Measurements from ENCODE around the gene TSPAN18. TPM values are rescaled to one million over a fixed set of nuclear protein-coding genes. Genes with fewer than 3 reads are reported as not detected.
"Not testable (repeated sequence)": the region's sequence is repeated elsewhere in the genome, so short reads cannot be mapped to it uniquely, and the experiment has no call there.

The TSPAN18 gene
- polyA plus RNA-seq, 1 donor from 2014 or later = 2.1 TPM

GRCh38 chr11:44860346-44860745, 133.6 kb downstream of the TSPAN18 start:
- Mint-ChIP-seq H3K27ac (peak overlapping the region in 1 of 3 donors; percentile 23), H3K9me3 (no peaks in the 10 kb centered on the region), H3K4me3 (peak overlapping the region in 1 of 4 donors; percentile 23), H3K27me3 (peaks cover 9% of the 10 kb centered on the region), H3K4me1 (peaks cover 0 to 12% (median 10%) of the 10 kb centered on the region in 3 donors), H3K36me3 (peaks cover 4% of the 10 kb centered on the region)

GRCh38 chr11:44861849-44862557, 135.2 kb downstream of the TSPAN18 start:
- peak overlapping the region in 1 of 3 donors; percentile 32 for H3K27ac Mint-ChIP-seq
- peaks cover 9% of the 10 kb centered on the region for H3K27me3 Mint-ChIP-seq
- H3K4me3 Mint-ChIP-seq = peak overlapping the region in 1 of 4 donors; percentile 18
- H3K9me3 Mint-ChIP-seq = no peaks in the 10 kb centered on the region
- peaks cover 0 to 12% (median 7%) of the 10 kb centered on the region in 3 donors for H3K4me1 Mint-ChIP-seq
- H3K36me3 Mint-ChIP-seq = peaks cover 4% of the 10 kb centered on the region

DNA sequence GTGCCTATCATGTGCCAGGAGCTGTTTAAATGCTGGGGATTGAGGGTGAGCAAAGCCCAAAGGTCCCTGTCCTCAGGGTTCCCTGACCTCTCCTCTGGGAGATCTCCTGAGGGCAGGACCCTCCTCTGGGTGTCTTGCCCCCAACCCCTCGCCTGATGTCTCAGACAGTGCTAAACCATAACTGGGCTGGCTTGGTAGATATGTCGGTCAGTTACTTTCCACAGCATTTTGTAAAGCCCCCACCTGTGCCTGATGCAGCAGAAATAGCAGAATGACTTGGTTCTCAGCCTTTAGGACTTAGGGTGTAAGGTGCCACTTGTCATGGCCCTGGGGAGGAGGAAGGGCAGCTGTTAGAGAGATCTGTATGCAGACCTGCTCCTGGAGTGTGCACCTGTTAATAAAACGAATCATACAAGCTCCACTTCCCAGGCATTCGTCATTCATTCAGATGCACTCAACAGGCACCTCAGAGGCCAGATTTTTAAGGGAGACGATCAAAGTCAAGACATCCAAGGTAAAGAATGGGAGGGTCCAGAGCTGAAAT, 135.9 kb downstream of the TSPAN18 start:
- Mint-ChIP-seq H3K4me1 (peaks cover 0 to 12% (median 7%) of the 10 kb centered on the region in 3 donors), H3K27me3 (peaks cover 9% of the 10 kb centered on the region), H3K27ac (peak overlapping the region in 2 of 3 donors; percentile 32 to 46), H3K9me3 (no peaks in the 10 kb centered on the region), H3K4me3 (peak overlapping the region in 1 of 4 donors; percentile 18), H3K36me3 (peaks cover 7% of the 10 kb centered on the region)

- Mint-ChIP-seq H3K4me1 (peaks cover 0 to 12% (median 7%) of the 10 kb centered on the region in 3 donors), H3K36me3 (peaks cover 7% of the 10 kb centered on the region), H3K27ac (no peak overlapping the region)
Measured at GRCh38 chr11:44863231-44863630, 136.5 kb downstream of the TSPAN18 start.

GRCh38 chr11:44865866-44866272, 139.1 kb downstream of the TSPAN18 start:
- Mint-ChIP-seq H3K4me3 (no peak overlapping the region), H3K9me3 (no peaks in the 10 kb centered on the region), H3K4me1 (peaks cover 0 to 7% (median 7%) of the 10 kb centered on the region in 3 donors), H3K27me3 (peaks cover 7% of the 10 kb centered on the region), H3K36me3 (peaks cover 5% of the 10 kb centered on the region), H3K27ac (no peak overlapping the region)

More at GRCh38 chr11:44863231-44863630, 136.5 kb downstream of the TSPAN18 start:
- peaks cover 9% of the 10 kb centered on the region for H3K27me3 Mint-ChIP-seq
- H3K4me3 Mint-ChIP-seq = no peak overlapping the region
- no peaks in the 10 kb centered on the region for H3K9me3 Mint-ChIP-seq

GRCh38 chr11:44866286-44866685, 139.5 kb downstream of the TSPAN18 start:
- Mint-ChIP-seq H3K4me3 (no peak overlapping the region), H3K27ac (no peak overlapping the region), H3K9me3 (no peaks in the 10 kb centered on the region), H3K4me1 (peaks cover 0 to 7% (median 6%) of the 10 kb centered on the region in 3 donors), H3K36me3 (peaks cover 5% of the 10 kb centered on the region), H3K27me3 (peaks cover 5% of the 10 kb centered on the region)

DNA sequence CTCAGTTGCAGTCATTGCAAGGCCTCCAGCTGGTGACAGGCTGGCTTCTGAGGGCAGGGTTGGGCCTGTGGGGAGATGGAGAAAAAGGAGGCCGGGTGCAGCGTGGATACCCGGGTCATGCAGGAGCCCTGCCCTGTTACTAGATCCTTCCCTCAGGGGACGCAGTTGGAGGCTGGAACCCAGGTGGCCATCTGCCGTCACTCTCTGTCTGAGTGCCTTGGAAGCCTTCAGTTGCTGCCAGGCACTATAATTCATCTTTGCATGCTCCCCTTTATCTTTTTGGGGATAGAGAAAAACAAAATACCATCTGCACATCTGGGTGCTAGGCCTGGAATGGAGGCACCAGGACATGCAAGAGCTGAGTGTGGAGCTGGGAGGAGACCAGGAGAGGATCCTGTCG, 141.3 kb downstream of the TSPAN18 start:
- Mint-ChIP-seq H3K4me1 (peaks cover 0 to 2% (median 0%) of the 10 kb centered on the region in 3 donors), H3K9me3 (no peaks in the 10 kb centered on the region), H3K4me3 (no peak overlapping the region), H3K27me3 (no peaks in the 10 kb centered on the region), H3K27ac (no peak overlapping the region), H3K36me3 (peaks cover 3% of the 10 kb centered on the region)

GRCh38 chr11:44868455-44869421, 142.0 kb downstream of the TSPAN18 start:
- no peaks in the 10 kb centered on the region for H3K9me3 Mint-ChIP-seq
- peaks cover 0 to 2% (median 0%) of the 10 kb centered on the region in 3 donors for H3K4me1 Mint-ChIP-seq
- H3K4me3 Mint-ChIP-seq = no peak overlapping the region
- peaks cover 3% of the 10 kb centered on the region for H3K36me3 Mint-ChIP-seq
- no peak overlapping the region for H3K27ac Mint-ChIP-seq
- H3K27me3 Mint-ChIP-seq = no peaks in the 10 kb centered on the region

- Mint-ChIP-seq H3K36me3 (peaks cover 3% of the 10 kb centered on the region), H3K4me1 (peaks cover 0 to 2% (median 0%) of the 10 kb centered on the region in 3 donors), H3K27ac (no peak overlapping the region), H3K9me3 (no peaks in the 10 kb centered on the region), H3K27me3 (no peaks in the 10 kb centered on the region), H3K4me3 (no peak overlapping the region)
Measured at GRCh38 chr11:44870181-44870580, 143.4 kb downstream of the TSPAN18 start.

- H3K27ac Mint-ChIP-seq = no peak overlapping the region
- peaks cover 0 to 2% (median 0%) of the 10 kb centered on the region in 3 donors for H3K4me1 Mint-ChIP-seq
- H3K36me3 Mint-ChIP-seq = peaks cover 3% of the 10 kb centered on the region
- peak overlapping the region in 1 of 4 donors; percentile 50 for H3K4me3 Mint-ChIP-seq
- no peaks in the 10 kb centered on the region for H3K27me3 Mint-ChIP-seq
- no peaks in the 10 kb centered on the region for H3K9me3 Mint-ChIP-seq
Measured at GRCh38 chr11:44870615-44871176, 143.9 kb downstream of the TSPAN18 start.

DNA sequence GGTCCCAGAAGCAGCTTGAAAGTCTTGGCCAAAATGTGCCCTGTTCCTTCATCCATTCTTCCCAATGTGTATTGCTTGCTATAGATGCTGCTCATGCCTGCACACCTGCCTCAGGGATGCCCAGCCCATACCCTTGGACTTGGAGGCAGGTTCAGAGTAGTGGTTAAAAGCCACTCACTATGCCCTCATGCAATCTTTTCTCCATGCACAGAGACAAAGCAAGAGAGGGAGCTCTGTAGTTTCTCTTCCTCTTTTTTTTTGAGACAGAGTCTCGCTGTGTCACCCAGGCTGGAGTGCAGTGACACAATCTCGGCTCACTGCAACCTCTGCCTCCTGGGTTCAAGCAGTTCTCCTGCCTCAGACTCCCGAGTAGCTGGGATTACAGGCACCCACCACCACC, 144.9 kb downstream of the TSPAN18 start:
- H3K36me3 Mint-ChIP-seq, H3K4me3 Mint-ChIP-seq, H3K27me3 Mint-ChIP-seq, H3K27ac Mint-ChIP-seq, H3K9me3 Mint-ChIP-seq, H3K4me1 Mint-ChIP-seq: not testable (repeated sequence)

DNA sequence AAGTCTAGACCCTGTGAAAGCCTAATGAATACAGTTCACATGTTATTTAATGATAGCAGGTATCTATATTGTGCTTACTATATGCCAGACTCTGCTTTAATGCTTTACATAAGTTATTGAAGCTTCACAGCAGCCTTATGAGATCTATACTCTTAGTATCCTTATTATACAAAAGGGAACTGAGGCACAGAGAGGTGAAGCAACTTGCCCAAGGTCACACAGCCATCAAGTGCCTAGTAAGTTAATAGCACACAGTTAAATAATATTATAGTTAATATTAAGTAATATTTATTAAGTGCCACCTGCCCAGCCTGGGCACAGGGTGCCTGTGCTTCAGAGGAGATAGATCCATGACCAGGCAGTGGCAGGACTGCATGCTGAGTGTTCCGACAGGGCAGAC, 145.8 kb downstream of the TSPAN18 start:
- H3K27me3 Mint-ChIP-seq = no peaks in the 10 kb centered on the region
- H3K4me3 Mint-ChIP-seq = no peak overlapping the region
- H3K36me3 Mint-ChIP-seq = peaks cover under 1% of the 10 kb centered on the region
- H3K27ac Mint-ChIP-seq = no peak overlapping the region
- no peaks in the 10 kb centered on the region for H3K9me3 Mint-ChIP-seq
- peaks cover 0 to 2% (median 0%) of the 10 kb centered on the region in 3 donors for H3K4me1 Mint-ChIP-seq

DNA sequence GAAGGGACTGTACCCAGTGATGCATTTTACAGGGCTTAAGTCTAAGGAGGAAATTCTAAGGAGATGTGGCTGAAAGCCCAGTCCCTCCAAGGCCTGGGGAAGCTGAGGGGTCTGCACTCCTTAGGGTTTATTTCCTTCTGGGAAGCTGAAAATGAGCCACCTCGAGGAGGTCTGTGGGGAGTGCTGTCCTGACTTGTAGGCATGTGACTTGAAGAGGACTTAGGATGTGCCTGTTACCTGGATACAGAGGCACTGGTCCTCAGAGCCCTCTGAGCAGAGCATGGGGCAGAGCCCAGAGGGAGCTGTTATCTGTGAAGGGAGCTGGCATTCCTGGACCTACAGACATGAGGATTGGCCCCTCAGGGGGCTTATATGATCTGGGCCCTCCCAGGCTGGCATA, 146.8 kb downstream of the TSPAN18 start:
- H3K27me3 Mint-ChIP-seq = no peaks in the 10 kb centered on the region
- H3K36me3 Mint-ChIP-seq = no peaks in the 10 kb centered on the region
- H3K9me3 Mint-ChIP-seq = no peaks in the 10 kb centered on the region
- peak overlapping the region in 1 of 4 donors; percentile 54 for H3K4me3 Mint-ChIP-seq
- peaks cover 0 to 2% (median 0%) of the 10 kb centered on the region in 3 donors for H3K4me1 Mint-ChIP-seq
- H3K27ac Mint-ChIP-seq = no peak overlapping the region

- Mint-ChIP-seq H3K36me3 (no peaks in the 10 kb centered on the region), H3K4me1 (peaks cover 0 to 2% (median 0%) of the 10 kb centered on the region in 3 donors), H3K9me3 (no peaks in the 10 kb centered on the region), H3K27me3 (no peaks in the 10 kb centered on the region), H3K27ac (no peak overlapping the region), H3K4me3 (no peak overlapping the region)
Measured at GRCh38 chr11:44874284-44874683, 147.5 kb downstream of the TSPAN18 start.
